Left forelimb (tissue), 1 donor: ENCODE data around the gene TM7SF2.
A peak's percentile ranks its signal among the peaks of the same experiment; 100 is the strongest.

ENCODE experiments used
- DNase-seq: peaks from one replicate; pipeline ENCODE4 v3.0.0-alpha.2; 2018; ENCODE audit warnings: low spot score

Gene TM7SF2

DNA sequence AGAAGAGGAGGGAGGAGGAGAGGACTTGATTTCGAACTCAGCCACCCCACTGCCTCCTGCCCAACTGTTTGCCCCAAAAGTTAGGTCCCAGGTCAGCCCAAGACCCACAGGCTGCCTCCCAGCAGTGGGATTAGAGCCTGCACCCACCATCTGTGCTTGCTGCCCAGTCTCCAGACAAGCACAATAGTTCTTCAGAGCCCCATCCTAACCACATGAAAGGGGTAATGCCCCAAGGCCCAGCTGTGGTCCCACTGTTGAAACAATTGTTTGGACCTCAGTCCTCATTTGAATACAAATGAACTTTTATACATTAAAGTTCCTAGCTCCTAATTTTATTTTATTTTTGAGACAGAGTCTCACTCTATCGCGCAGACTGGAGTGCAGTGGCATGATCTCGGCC lies 21.0 kb upstream of the TM7SF2 start:
- no peak for DNase-seq

GRCh38 chr11:65095427-65095826 lies 16.2 kb upstream of the TM7SF2 start:
- no peak for DNase-seq

- DNase-seq: peak; percentile 90
Observed at GRCh38 chr11:65095974-65096806, 15.5 kb upstream of the TM7SF2 start, which contains the start of gene VPS51. VPS51 (plus strand) TSS chr11:65096214; CDS start chr11:65096251, 37 bp downstream.

DNA sequence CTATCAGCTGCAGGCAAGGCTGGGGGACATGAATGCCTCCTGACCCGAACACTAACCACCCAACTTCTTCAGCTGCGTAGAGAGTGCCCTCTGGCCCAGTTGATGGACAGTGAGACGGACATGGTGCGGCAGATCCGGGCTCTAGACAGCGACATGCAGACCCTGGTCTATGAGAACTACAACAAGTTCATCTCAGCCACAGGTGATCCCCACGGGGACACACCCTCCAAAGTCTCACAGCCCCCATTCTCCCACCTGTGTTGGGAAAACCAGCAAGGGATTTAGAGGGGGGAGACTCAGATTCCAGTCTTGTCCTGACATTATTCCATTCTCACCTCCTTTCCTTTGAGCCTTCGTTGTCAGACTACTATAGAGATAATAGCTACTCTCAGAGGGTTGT lies 14.7 kb upstream of the TM7SF2 start:
- DNase-seq: no peak

GRCh38 chr11:65100674-65101350 lies 10.9 kb upstream of the TM7SF2 start:
- no peak for DNase-seq

DNA sequence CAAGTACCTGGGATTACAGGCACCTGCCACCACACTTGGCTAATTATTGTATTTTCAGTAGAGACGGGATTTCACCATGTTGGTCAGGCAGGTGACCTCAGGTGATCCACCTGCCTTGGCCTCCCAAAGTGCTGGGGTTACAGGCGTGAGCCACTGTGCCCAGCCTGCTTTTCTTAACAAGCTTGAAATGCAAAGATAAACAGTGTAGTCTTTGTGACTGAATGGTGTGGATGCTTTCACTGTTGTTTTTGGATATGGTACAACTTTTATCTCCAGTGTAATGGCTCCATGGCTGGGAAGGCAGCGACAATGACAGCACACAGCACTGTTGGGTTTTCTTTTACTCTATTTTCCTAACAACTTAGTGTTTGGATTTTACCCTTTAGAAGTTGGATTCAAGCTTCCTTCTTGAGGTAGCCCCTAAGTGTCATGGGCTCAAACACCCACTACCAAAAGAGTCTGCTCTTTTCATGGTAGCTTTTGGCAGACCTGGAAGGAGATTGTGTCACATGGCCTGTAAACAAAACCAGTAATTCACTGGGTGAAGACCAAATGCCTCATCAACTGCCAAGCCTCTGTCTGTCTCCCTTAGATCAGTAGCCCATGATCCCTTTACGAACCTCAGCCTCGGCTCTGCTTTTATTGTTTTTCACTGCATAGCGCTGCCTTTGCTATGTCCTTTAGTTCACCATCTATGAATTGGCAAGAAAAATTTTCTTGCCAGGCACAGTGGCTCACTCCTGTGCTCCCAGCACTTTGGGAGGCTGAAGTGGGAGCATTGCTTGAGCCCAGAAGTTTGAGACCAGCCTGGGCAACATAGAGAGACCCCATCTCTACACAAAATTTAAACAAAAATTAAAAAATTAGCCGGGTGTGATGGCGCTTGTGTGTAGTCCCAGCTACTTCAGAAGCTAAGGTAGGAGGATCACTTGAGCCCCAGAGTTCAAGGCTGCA lies 9.3 kb upstream of the TM7SF2 start:
- DNase-seq: no peak

DNA sequence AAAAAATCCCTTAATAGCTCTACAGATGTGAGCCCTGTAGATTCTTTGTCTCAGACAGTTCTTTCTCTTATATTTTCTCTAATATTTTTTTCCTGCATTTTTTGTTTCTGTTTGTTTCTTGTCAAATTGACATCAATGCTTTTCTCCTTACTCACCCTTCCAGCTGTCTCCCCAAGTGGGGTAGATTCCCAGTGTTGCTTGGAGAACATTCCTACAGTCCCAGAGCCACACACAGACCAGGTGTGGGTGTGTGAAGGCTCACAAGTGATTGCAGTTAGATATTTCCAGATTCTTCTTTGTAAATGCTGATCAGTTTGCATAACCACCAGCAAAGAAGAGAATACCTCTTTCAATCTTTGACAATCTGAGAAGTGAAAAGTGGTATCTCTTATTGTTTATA lies 8.2 kb upstream of the TM7SF2 start:
- DNase-seq: no peak

DNA sequence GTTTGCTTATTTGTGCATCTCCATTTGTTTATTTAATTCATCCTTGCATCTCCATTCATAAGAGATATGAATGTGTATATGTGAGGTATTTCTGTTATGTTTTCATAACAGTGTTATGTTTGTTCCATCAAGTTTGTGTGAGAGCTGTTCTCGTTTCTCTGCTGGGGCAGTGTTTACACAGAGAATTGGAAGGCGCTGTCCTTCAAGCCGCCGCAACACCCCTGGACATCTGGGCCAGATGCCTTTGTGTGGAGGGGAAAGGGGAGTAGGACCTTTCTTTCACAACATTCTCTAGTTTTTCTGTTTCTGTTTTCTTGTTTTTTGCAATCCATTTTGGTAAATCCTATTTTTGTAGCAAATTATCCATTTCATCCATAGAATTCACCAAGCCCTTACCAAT lies 7.0 kb upstream of the TM7SF2 start:
- no peak for DNase-seq

- DNase-seq: no peak
Observed at GRCh38 chr11:65107078-65107477, 4.6 kb upstream of the TM7SF2 start.

DNA sequence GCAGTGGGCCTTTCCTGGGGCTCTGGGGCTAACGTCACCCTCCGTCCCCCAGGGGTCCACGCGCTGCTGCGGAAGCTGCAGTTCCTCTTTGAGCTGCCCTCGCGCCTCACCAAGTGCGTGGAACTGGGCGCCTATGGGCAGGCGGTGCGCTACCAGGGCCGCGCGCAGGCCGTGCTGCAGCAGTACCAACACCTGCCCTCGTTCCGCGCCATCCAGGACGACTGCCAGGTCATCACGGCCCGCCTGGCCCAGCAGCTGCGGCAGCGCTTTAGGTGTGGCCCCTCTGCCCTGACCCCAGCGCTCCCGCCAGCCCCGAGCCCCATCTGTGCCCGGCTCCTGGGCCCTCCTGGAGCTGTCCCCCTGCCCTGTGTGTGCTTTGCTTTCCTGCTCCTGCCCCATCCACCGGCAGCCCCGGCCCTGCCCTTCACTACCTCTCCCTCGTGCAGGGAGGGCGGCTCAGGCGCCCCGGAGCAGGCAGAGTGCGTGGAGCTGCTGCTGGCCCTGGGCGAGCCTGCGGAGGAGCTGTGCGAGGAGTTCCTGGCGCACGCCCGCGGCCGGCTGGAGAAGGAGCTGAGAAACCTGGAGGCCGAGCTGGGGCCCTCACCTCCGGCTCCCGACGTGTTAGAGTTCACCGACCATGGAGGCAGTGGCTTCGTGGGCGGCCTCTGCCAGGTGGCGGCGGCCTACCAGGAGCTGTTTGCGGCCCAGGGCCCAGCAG lies 3.8 kb upstream of the TM7SF2 start:
- DNase-seq: no peak

DNA sequence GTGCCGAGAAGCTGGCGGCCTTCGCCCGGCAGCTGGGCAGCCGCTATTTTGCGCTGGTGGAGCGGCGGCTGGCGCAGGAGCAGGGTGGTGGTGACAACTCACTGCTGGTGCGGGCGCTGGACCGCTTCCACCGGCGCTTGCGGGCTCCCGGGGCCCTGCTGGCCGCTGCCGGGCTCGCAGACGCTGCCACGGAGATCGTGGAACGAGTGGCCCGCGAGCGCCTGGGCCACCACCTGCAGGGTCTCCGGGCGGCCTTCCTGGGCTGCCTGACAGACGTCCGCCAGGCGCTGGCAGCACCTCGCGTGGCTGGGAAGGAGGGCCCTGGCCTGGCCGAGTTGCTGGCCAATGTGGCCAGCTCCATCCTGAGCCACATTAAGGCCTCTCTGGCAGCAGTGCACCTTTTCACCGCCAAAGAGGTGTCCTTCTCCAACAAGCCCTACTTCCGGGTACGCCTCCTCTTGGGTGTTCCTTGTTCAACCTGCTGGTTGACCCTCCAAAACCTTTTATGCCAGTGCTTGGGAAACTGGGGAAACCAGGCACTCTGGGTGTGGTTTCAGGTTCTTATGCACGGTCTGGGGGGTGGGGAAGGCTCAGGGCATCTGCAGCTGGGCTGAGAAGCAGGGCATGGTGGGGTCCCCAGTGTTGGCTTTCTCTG lies 3.1 kb upstream of the TM7SF2 start:
- no peak for DNase-seq

- DNase-seq: no peak
Observed at GRCh38 chr11:65109231-65110198, 2.2 kb upstream of the TM7SF2 start.

DNA sequence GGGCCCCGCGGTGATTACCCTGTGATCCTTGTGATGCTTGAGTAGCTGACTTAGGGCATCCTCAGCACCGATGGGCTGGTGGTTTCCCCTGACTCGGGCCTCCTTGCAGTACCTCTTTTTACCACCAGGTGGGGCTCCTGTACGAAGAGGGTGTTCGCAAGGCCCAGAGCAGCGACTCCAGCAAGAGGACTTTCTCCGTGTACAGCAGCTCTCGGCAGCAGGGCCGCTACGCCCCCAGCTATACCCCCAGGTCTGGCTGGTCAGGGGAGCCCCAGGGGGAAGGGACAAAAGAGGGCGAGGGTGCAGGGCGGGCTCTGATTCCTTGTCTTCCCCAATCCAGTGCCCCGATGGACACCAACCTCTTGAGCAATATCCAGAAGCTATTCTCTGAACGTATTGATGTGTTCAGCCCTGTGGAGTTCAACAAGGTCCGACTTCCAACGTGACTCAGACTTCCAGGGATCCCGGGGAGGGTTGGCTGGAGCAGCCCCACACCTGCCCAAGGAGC lies 1.3 kb upstream of the TM7SF2 start:
- peak; percentile 91 for DNase-seq

DNA sequence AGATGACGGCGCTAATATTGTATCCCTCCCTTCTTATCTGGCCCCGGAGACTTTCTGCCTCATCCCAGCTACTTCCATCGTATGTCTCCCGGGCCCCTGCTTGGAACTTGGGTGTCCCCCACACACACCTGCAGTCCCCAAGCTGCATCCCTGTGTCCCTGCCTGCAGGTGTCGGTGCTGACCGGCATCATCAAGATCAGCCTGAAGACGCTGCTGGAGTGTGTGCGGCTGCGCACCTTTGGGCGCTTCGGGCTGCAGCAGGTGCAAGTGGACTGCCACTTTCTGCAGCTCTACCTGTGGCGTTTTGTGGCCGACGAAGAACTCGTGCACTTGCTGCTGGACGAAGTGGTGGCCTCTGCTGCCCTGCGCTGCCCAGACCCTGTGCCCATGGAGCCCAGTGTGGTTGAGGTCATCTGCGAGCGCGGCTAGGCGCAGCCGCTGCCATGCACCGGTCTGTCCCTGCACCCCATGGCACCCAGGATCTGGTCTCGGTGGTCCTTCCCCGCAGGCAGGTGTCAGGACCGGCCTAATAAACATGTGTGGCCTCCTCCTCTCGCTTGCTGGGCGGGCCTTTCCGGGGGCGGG lies 421 bp upstream of the TM7SF2 start:
- DNase-seq: no peak

DNA sequence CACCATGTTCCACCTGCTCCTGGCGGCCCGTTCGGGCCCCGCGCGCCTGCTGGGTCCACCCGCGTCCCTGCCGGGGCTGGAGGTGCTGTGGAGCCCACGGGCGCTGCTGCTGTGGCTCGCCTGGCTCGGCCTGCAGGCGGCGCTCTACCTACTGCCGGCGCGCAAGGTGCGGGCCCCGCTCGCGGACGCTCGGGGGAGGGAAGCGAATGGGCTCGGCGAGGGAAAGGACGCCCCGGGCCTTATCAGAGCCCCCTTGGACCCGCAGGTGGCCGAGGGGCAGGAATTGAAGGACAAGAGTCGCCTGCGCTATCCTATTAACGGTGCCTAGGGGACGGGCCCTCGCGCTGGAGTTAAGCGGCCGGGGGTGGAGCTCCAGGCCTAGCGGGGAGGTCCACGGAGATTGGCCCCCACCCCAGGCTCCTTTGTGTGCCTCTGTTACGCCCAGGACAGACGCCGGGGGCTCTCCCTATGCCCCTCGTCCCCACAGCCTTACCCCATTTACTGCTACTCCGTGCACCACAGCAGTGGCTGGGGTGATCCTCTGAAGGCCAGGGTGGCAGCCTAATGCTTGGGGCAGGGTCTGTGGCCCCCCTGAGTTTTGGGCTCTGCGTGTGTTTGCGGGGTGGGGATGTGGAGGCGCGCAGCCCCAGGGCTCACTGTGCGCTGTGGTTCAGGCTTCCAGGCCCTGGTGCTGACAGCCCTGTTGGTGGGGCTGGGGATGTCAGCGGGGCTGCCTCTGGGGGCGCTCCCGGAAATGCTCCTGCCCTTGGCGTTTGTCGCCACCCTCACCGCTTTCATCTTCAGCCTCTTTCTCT lies 1.1 kb downstream of the TM7SF2 start:
- no peak for DNase-seq

- no peak for DNase-seq
Observed at GRCh38 chr11:65113361-65113756, 1.7 kb downstream of the TM7SF2 start.

- DNase-seq: no peak
Observed at GRCh38 chr11:65113839-65114238, 2.2 kb downstream of the TM7SF2 start.

- DNase-seq: no peak
Observed at GRCh38 chr11:65114538-65115171, 3.0 kb downstream of the TM7SF2 start.
